WTC11 (cell line): ENCODE results near the gene DOCK1. TPM values are rescaled to one million over a fixed set of nuclear protein-coding genes. Genes with fewer than 3 reads are reported as not detected.

Experiments used
- ATAC-seq: fragments of 200-7000 bp; cut with Tn5 transposase; 2 replicates; pipeline ENCODE4 v1.10.0; 2021; ENCODE audit warnings: mild to moderate bottlenecking, moderate library complexity
- CTCF ChIA-PET: fragments of 300-600 bp; sonication (Branson Sonifier 250); formaldehyde crosslinking; loops from one replicate; lab custom pipeline; 2021; ENCODE audit warnings: antibody characterized with exemption; lab: Charles Lee
- POLR2A ChIA-PET: fragments of 350-600 bp; sonication (Branson Sonifier 250); formaldehyde crosslinking; loops from one replicate; lab custom pipeline; 2021; ENCODE audit warnings: antibody characterized with exemption; lab: Charles Lee
- DNase-seq: peaks from one replicate; pipeline ENCODE4 v3.0.0; 2021; ENCODE audit warnings: low spot score
- H3K27ac Mint-ChIP-seq: 2 replicates; pipeline ENCODE4 v1.8.0; 2021; ENCODE audit warnings: mixed read lengths
- H3K27me3 Mint-ChIP-seq: 2 replicates; pipeline ENCODE4 v1.8.0; 2021; ENCODE audit warnings: low read depth, mild to moderate bottlenecking, moderate library complexity, mixed read lengths
- H3K36me3 Mint-ChIP-seq: 2 replicates; pipeline ENCODE4 v1.8.0; 2021; ENCODE audit warnings: mixed read lengths
- H3K4me1 Mint-ChIP-seq: 2 replicates; pipeline ENCODE4 v1.8.0; 2022; ENCODE audit warnings: mixed read lengths
- H3K4me3 Mint-ChIP-seq: 2 replicates; pipeline ENCODE4 v1.8.0; 2021; ENCODE audit warnings: mild to moderate bottlenecking, moderate library complexity, mixed read lengths
- H3K9me3 Mint-ChIP-seq: 2 replicates; pipeline ENCODE4 v1.8.0; 2021; ENCODE audit warnings: mixed read lengths
- ETV6 ChIP-seq: sonication (generic); formaldehyde crosslinking; IDR thresholded peaks from 2 replicates; pipeline ENCODE4 v1.8.1; 2022; ENCODE audit warnings: mild to moderate bottlenecking, missing genetic modification reagents
- FOXP1 ChIP-seq: sonication (generic); formaldehyde crosslinking; IDR thresholded peaks from 2 replicates; pipeline ENCODE4 v1.8.0; 2022; ENCODE audit warnings: missing genetic modification reagents, mild to moderate bottlenecking, moderate library complexity, borderline replicate concordance
- HMGA2 ChIP-seq: fragments of 250-450 bp; sonication (Bioruptor Pico); IDR thresholded peaks from 2 replicates; pipeline ENCODE4 v1.4.0; 2021; ENCODE audit warnings: mild to moderate bottlenecking, moderate library complexity
- IRF2 ChIP-seq: sonication (generic); formaldehyde crosslinking; IDR thresholded peaks from 2 replicates; pipeline ENCODE4 v1.8.0; 2022; ENCODE audit warnings: low read depth, missing genetic modification reagents, borderline replicate concordance
- KAT7 ChIP-seq: sonication (generic); formaldehyde crosslinking; IDR thresholded peaks from 2 replicates; pipeline ENCODE4 v1.8.1; 2023; ENCODE audit warnings: missing genetic modification reagents, mild to moderate bottlenecking, borderline replicate concordance
- NFYB ChIP-seq: sonication (generic); formaldehyde crosslinking; conservative IDR thresholded peaks from 2 replicates; pipeline ENCODE4 v1.8.0; 2022; ENCODE audit warnings: low read depth, missing genetic modification reagents
- NR2C2 ChIP-seq: sonication (generic); formaldehyde crosslinking; IDR thresholded peaks from 2 replicates; pipeline ENCODE4 v1.8.0; 2022; ENCODE audit warnings: mild to moderate bottlenecking, missing genetic modification reagents
- OVOL2 ChIP-seq: fragments of 250-450 bp; sonication (Bioruptor Pico); IDR thresholded peaks from 2 replicates; pipeline ENCODE4 v1.9.0; 2021; ENCODE audit warnings: mild to moderate bottlenecking, borderline replicate concordance
- TEAD1 ChIP-seq: sonication (generic); formaldehyde crosslinking; IDR thresholded peaks from 2 replicates; pipeline ENCODE4 v1.8.0; 2022; ENCODE audit warnings: mild to moderate bottlenecking, missing genetic modification reagents
- TP53 ChIP-seq: sonication (generic); formaldehyde crosslinking; IDR thresholded peaks from 2 replicates; pipeline ENCODE4 v1.8.1; 2023; ENCODE audit warnings: mild to moderate bottlenecking, missing genetic modification reagents
- ZNF396 ChIP-seq: fragments of 250-450 bp; sonication (Bioruptor Pico); IDR thresholded peaks from 2 replicates; pipeline ENCODE4 v1.8.0; 2021; ENCODE audit warnings: mild to moderate bottlenecking, moderate library complexity, borderline replicate concordance
- ZNF416 ChIP-seq: fragments of 250-450 bp; sonication (Bioruptor Pico); IDR thresholded peaks from 2 replicates; pipeline ENCODE4 v1.9.0; 2021; ENCODE audit warnings: mild to moderate bottlenecking, inconsistent platforms
- ZNF671 ChIP-seq: fragments of 250-450 bp; sonication (Bioruptor Pico); IDR thresholded peaks from 2 replicates; pipeline ENCODE4 v1.8.0; 2021; ENCODE audit warnings: mild to moderate bottlenecking
- total RNA-seq: library from RNA; stranded (reverse); gene quantifications from 3 replicates; pipeline ENCODE4 v1.2.3, GENCODE V29; 2021
- TF ChIP-seq, protein P1 (sequence below): fragments of 250-450 bp; sonication (Bioruptor Pico); IDR thresholded peaks from 2 replicates; pipeline ENCODE4 v1.9.0; 2021; ENCODE audit warnings: moderate library complexity, mild to moderate bottlenecking, inconsistent platforms, borderline replicate concordance
- TF ChIP-seq, protein P2 (sequence below): sonication (generic); formaldehyde crosslinking; IDR thresholded peaks from 2 replicates; pipeline ENCODE4 v1.8.1; 2023; ENCODE audit warnings: mild to moderate bottlenecking, missing genetic modification reagents, moderate library complexity
- TF ChIP-seq, protein P3 (sequence below): fragments of 200-600 bp; IDR thresholded peaks from 2 replicates; pipeline ENCODE4 v1.8.0; 2022; ENCODE audit warnings: antibody characterized with exemption
- TF ChIP-seq, protein P4 (sequence below): sonication (generic); formaldehyde crosslinking; IDR thresholded peaks from 2 replicates; pipeline ENCODE4 v1.8.1; 2022; ENCODE audit warnings: low read depth, missing genetic modification reagents, borderline replicate concordance
- TF ChIP-seq, protein P5 (sequence below): sonication (generic); formaldehyde crosslinking; IDR thresholded peaks from 2 replicates; pipeline ENCODE4 v1.8.0; 2022; ENCODE audit warnings: mild to moderate bottlenecking, missing genetic modification reagents
- TF ChIP-seq, protein P6 (sequence below): sonication (generic); formaldehyde crosslinking; IDR thresholded peaks from 2 replicates; pipeline ENCODE4 v1.8.1; 2022; ENCODE audit warnings: mild to moderate bottlenecking, missing genetic modification reagents, moderate library complexity, borderline replicate concordance
- TF ChIP-seq, protein P7 (sequence below): sonication (generic); formaldehyde crosslinking; IDR thresholded peaks from 2 replicates; pipeline ENCODE4 v1.8.0; 2022; ENCODE audit warnings: missing genetic modification reagents
- TF ChIP-seq, protein P8 (sequence below): sonication (generic); formaldehyde crosslinking; IDR thresholded peaks from 2 replicates; pipeline ENCODE4 v1.8.1; 2023; ENCODE audit warnings: mild to moderate bottlenecking, missing genetic modification reagents, borderline replicate concordance

DOCK1 gene
- total RNA-seq, 1 experiment from 2014 or later: 52.1 TPM

DNA sequence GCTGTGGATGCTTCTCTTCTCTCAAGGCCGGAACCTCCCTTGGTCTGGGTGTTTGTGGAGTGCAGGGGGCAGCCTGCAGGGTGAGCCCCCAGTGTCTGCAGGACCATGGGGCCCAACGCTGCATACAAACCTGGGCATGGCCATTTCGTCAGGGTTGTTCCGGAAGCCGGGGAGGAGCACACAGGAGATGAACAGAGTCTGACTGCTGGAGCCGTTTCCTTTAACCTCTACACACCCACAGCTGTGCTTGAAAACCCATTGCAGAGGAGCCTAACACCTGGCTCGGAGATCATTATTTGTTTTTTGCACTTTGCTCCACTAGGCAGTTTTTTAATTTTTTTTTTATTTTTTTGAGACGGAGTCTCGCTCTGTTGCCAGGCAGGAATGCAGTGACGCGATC is 458.8 kb downstream of the DOCK1 start:
- Mint-ChIP-seq H3K9me3 (no peaks in the 10 kb centered on the region), H3K27me3 (no peaks in the 10 kb centered on the region)
- DNase-seq: no peak
- POLR2A ChIA-PET: no interaction called here
- TF ChIP-seq OVOL2 (no peak), FOXP1 (CRISPR knock-in tag) (no peak), ZNF416 (no peak), ZNF396 (CRISPR knock-in tag) (no peak), TEAD1 (no peak), NR2C2 (CRISPR knock-in tag) (no peak), NFYB (CRISPR knock-in tag) (no peak), KAT7 (no peak)
- TF ChIP-seq, protein P1, sequence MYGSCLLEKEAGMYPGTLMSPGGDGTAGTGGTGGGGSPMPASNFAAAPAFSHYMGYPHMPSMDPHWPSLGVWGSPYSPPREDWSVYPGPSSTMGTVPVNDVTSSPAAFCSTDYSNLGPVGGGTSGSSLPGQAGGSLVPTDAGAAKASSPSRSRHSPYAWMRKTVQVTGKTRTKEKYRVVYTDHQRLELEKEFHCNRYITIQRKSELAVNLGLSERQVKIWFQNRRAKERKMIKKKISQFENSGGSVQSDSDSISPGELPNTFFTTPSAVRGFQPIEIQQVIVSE: no peak
- TF ChIP-seq, protein P2, sequence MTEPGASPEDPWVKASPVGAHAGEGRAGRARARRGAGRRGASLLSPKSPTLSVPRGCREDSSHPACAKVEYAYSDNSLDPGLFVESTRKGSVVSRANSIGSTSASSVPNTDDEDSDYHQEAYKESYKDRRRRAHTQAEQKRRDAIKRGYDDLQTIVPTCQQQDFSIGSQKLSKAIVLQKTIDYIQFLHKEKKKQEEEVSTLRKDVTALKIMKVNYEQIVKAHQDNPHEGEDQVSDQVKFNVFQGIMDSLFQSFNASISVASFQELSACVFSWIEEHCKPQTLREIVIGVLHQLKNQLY: no peak
- TF ChIP-seq, protein P3, sequence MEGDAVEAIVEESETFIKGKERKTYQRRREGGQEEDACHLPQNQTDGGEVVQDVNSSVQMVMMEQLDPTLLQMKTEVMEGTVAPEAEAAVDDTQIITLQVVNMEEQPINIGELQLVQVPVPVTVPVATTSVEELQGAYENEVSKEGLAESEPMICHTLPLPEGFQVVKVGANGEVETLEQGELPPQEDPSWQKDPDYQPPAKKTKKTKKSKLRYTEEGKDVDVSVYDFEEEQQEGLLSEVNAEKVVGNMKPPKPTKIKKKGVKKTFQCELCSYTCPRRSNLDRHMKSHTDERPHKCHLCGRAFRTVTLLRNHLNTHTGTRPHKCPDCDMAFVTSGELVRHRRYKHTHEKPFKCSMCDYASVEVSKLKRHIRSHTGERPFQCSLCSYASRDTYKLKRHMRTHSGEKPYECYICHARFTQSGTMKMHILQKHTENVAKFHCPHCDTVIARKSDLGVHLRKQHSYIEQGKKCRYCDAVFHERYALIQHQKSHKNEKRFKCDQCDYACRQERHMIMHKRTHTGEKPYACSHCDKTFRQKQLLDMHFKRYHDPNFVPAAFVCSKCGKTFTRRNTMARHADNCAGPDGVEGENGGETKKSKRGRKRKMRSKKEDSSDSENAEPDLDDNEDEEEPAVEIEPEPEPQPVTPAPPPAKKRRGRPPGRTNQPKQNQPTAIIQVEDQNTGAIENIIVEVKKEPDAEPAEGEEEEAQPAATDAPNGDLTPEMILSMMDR: no peak
- TF ChIP-seq, protein P4, sequence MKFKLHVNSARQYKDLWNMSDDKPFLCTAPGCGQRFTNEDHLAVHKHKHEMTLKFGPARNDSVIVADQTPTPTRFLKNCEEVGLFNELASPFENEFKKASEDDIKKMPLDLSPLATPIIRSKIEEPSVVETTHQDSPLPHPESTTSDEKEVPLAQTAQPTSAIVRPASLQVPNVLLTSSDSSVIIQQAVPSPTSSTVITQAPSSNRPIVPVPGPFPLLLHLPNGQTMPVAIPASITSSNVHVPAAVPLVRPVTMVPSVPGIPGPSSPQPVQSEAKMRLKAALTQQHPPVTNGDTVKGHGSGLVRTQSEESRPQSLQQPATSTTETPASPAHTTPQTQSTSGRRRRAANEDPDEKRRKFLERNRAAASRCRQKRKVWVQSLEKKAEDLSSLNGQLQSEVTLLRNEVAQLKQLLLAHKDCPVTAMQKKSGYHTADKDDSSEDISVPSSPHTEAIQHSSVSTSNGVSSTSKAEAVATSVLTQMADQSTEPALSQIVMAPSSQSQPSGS (CRISPR knock-in tag): no peak
- TF ChIP-seq, protein P5, sequence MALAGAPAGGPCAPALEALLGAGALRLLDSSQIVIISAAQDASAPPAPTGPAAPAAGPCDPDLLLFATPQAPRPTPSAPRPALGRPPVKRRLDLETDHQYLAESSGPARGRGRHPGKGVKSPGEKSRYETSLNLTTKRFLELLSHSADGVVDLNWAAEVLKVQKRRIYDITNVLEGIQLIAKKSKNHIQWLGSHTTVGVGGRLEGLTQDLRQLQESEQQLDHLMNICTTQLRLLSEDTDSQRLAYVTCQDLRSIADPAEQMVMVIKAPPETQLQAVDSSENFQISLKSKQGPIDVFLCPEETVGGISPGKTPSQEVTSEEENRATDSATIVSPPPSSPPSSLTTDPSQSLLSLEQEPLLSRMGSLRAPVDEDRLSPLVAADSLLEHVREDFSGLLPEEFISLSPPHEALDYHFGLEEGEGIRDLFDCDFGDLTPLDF (CRISPR knock-in tag): no peak
- TF ChIP-seq, all 79 proteins: peak for 0
- Mint-ChIP-seq H3K36me3 (no peaks in the 10 kb centered on the region; the same call in 1 of the 2 replicates), H3K4me1 (0 out of 2 replicates have a peak, but pooled peaks cover 6% of the 10 kb centered on the region), H3K4me3 (no peak overlapping the region), H3K27ac (no peak overlapping the region)
- CTCF ChIA-PET: no interaction called here
- ATAC-seq: no peak

DNA sequence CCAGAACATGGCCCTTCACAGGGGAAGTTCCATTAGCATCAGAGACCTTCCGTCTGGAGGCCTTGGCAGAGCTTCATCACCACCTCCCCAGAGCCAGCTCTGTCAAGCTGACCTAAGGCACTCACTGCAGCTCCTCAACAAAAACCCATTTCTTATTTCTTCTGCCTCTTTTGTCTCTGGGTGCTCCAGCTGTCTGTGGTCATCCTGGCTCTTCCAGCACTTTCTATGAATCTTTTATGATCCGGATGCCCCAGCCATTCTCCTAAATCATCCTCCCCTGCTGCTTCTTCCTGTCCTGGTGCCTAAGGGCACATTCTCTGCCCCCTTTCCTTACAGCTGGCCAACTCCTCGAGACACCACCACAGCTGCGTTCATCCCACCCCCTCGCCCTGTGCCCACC is 462.9 kb downstream of the DOCK1 start:
- H3K4me1 Mint-ChIP-seq: no peaks in the 10 kb centered on the region
- CTCF ChIA-PET: interaction anchor here (0.7 kb wide), 1 partner anchor 104 kb away, joined by 5 read pairs; no protein-coding TSS in a partner anchor
- no peak overlapping the region for H3K27ac Mint-ChIP-seq
- H3K9me3 Mint-ChIP-seq: no peaks in the 10 kb centered on the region
- ATAC-seq (no peak), DNase-seq (no peak)
- TF ChIP-seq IRF2 (CRISPR knock-in tag) (no peak), HMGA2 (CRISPR knock-in tag) (no peak), ZNF396 (CRISPR knock-in tag) (no peak), ZNF671 (CRISPR knock-in tag) (no peak), TP53 (no peak), ETV6 (no peak)
- TF ChIP-seq, protein P6, sequence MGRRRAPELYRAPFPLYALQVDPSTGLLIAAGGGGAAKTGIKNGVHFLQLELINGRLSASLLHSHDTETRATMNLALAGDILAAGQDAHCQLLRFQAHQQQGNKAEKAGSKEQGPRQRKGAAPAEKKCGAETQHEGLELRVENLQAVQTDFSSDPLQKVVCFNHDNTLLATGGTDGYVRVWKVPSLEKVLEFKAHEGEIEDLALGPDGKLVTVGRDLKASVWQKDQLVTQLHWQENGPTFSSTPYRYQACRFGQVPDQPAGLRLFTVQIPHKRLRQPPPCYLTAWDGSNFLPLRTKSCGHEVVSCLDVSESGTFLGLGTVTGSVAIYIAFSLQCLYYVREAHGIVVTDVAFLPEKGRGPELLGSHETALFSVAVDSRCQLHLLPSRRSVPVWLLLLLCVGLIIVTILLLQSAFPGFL: no peak
- TF ChIP-seq, protein P7, sequence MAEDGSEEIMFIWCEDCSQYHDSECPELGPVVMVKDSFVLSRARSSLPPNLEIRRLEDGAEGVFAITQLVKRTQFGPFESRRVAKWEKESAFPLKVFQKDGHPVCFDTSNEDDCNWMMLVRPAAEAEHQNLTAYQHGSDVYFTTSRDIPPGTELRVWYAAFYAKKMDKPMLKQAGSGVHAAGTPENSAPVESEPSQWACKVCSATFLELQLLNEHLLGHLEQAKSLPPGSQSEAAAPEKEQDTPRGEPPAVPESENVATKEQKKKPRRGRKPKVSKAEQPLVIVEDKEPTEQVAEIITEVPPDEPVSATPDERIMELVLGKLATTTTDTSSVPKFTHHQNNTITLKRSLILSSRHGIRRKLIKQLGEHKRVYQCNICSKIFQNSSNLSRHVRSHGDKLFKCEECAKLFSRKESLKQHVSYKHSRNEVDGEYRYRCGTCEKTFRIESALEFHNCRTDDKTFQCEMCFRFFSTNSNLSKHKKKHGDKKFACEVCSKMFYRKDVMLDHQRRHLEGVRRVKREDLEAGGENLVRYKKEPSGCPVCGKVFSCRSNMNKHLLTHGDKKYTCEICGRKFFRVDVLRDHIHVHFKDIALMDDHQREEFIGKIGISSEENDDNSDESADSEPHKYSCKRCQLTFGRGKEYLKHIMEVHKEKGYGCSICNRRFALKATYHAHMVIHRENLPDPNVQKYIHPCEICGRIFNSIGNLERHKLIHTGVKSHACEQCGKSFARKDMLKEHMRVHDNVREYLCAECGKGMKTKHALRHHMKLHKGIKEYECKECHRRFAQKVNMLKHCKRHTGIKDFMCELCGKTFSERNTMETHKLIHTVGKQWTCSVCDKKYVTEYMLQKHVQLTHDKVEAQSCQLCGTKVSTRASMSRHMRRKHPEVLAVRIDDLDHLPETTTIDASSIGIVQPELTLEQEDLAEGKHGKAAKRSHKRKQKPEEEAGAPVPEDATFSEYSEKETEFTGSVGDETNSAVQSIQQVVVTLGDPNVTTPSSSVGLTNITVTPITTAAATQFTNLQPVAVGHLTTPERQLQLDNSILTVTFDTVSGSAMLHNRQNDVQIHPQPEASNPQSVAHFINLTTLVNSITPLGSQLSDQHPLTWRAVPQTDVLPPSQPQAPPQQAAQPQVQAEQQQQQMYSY: no peak
- TF ChIP-seq, protein P8, sequence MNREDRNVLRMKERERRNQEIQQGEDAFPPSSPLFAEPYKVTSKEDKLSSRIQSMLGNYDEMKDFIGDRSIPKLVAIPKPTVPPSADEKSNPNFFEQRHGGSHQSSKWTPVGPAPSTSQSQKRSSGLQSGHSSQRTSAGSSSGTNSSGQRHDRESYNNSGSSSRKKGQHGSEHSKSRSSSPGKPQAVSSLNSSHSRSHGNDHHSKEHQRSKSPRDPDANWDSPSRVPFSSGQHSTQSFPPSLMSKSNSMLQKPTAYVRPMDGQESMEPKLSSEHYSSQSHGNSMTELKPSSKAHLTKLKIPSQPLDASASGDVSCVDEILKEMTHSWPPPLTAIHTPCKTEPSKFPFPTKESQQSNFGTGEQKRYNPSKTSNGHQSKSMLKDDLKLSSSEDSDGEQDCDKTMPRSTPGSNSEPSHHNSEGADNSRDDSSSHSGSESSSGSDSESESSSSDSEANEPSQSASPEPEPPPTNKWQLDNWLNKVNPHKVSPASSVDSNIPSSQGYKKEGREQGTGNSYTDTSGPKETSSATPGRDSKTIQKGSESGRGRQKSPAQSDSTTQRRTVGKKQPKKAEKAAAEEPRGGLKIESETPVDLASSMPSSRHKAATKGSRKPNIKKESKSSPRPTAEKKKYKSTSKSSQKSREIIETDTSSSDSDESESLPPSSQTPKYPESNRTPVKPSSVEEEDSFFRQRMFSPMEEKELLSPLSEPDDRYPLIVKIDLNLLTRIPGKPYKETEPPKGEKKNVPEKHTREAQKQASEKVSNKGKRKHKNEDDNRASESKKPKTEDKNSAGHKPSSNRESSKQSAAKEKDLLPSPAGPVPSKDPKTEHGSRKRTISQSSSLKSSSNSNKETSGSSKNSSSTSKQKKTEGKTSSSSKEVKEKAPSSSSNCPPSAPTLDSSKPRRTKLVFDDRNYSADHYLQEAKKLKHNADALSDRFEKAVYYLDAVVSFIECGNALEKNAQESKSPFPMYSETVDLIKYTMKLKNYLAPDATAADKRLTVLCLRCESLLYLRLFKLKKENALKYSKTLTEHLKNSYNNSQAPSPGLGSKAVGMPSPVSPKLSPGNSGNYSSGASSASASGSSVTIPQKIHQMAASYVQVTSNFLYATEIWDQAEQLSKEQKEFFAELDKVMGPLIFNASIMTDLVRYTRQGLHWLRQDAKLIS (CRISPR knock-in tag): no peak
- POLR2A ChIA-PET: no interaction called here
- no peaks in the 10 kb centered on the region for H3K27me3 Mint-ChIP-seq
- H3K36me3 Mint-ChIP-seq: no peaks in the 10 kb centered on the region
- no peak overlapping the region for H3K4me3 Mint-ChIP-seq
